H9 (cell line): ENCODE data around the gene DNAJA2. TPM values are rescaled to one million over a fixed set of nuclear protein-coding genes. Genes with fewer than 3 reads are reported as not detected.

Source experiments
- DNase-seq: peaks from one replicate; pipeline ENCODE4 v3.0.0-alpha.2; 2017
- H2AFZ ChIP-seq: one replicate; pipeline ENCODE4 v1.6.1; 2013; ENCODE audit warnings: mild to moderate bottlenecking, low read length, control low read depth, moderate library complexity
- H2AK5ac ChIP-seq: 2 replicates; pipeline ENCODE4 v1.6.1; 2013; ENCODE audit warnings: low read length, control low read depth, mixed read lengths; ENCODE audit not compliant: insufficient read length
- H2BK120ac ChIP-seq: one replicate; pipeline ENCODE4 v1.6.1; 2013; ENCODE audit warnings: low read depth, mild to moderate bottlenecking, low read length, control low read depth, inconsistent platforms; ENCODE audit not compliant: poor library complexity, severe bottlenecking
- H2BK12ac ChIP-seq: 2 replicates; pipeline ENCODE4 v1.6.1; 2013; ENCODE audit warnings: low read length, control low read depth, mixed read lengths, low read depth; ENCODE audit not compliant: insufficient read length
- H2BK15ac ChIP-seq: 2 replicates; pipeline ENCODE4 v1.6.1; 2013; ENCODE audit warnings: low read depth, low read length, control low read depth
- H2BK20ac ChIP-seq: one replicate; pipeline ENCODE4 v1.6.1; 2013; ENCODE audit warnings: low read depth, mild to moderate bottlenecking, low read length, control low read depth, inconsistent platforms; ENCODE audit not compliant: poor library complexity, severe bottlenecking
- H2BK5ac ChIP-seq: 2 replicates; pipeline ENCODE4 v1.6.1; 2013; ENCODE audit warnings: low read length, control low read depth, mixed read lengths; ENCODE audit not compliant: insufficient read length
- H3K14ac ChIP-seq: 2 replicates; pipeline ENCODE4 v1.6.1; 2013; ENCODE audit warnings: low read length, control low read depth; ENCODE audit not compliant: insufficient read depth
- H3K18ac ChIP-seq: 2 replicates; pipeline ENCODE4 v1.6.1; 2013; ENCODE audit warnings: low read depth, mild to moderate bottlenecking, mixed read lengths, low read length, control low read depth; ENCODE audit not compliant: insufficient read length
- H3K23ac ChIP-seq: 2 replicates; pipeline ENCODE4 v1.6.1; 2013; ENCODE audit warnings: low read length, control low read depth, mixed read lengths, low read depth; ENCODE audit not compliant: insufficient read length
- H3K23me2 ChIP-seq: 2 replicates; pipeline ENCODE4 v1.6.1; 2013; ENCODE audit warnings: low read depth, mild to moderate bottlenecking, mixed read lengths, low read length, control low read depth; ENCODE audit not compliant: insufficient read length, poor library complexity, severe bottlenecking
- H3K27ac ChIP-seq: 2 replicates; pipeline ENCODE4 v1.5.1; 2013; ENCODE audit warnings: low read length, control low read depth, mixed read lengths, low read depth; ENCODE audit not compliant: insufficient read length
- H3K27me3 ChIP-seq: 2 replicates; pipeline ENCODE4 v1.6.1; 2013; ENCODE audit warnings: low read length, control low read depth, inconsistent platforms; ENCODE audit not compliant: insufficient read depth
- H3K4ac ChIP-seq: 2 replicates; pipeline ENCODE4 v1.6.1; 2013; ENCODE audit warnings: low read depth, mild to moderate bottlenecking, control low read depth, inconsistent platforms, low read length, moderate library complexity
- H3K4me1 ChIP-seq: 2 replicates; pipeline ENCODE4 v1.6.1; 2013; ENCODE audit warnings: low read length, control low read depth, inconsistent platforms; ENCODE audit not compliant: insufficient read depth
- H3K4me2 ChIP-seq: 2 replicates; pipeline ENCODE4 v1.6.1; 2013; ENCODE audit warnings: low read length, control low read depth, mixed read lengths; ENCODE audit not compliant: insufficient read length, insufficient read depth
- H3K56ac ChIP-seq: 2 replicates; pipeline ENCODE4 v1.6.1; 2013; ENCODE audit warnings: low read depth, mild to moderate bottlenecking, mixed read lengths, low read length, control low read depth; ENCODE audit not compliant: insufficient read length
- H3K79me1 ChIP-seq: 2 replicates; pipeline ENCODE4 v1.6.1; 2013; ENCODE audit warnings: low read depth, mild to moderate bottlenecking, moderate library complexity, low read length, control low read depth, inconsistent platforms; ENCODE audit not compliant: insufficient read depth, poor library complexity, severe bottlenecking
- H3K79me2 ChIP-seq: 2 replicates; pipeline ENCODE4 v1.6.1; 2013; ENCODE audit warnings: low read length, control low read depth, inconsistent platforms; ENCODE audit not compliant: insufficient read depth
- H3K9ac ChIP-seq: 2 replicates; pipeline ENCODE4 v1.6.1; 2013; ENCODE audit warnings: low read length, control low read depth, mixed read lengths; ENCODE audit not compliant: insufficient read length; ENCODE audit errors: extremely low read depth
- H3K9me3 ChIP-seq: one replicate; pipeline ENCODE4 v1.6.1; 2013; ENCODE audit warnings: low read depth, low read length, inconsistent platforms; ENCODE audit not compliant: control insufficient read depth
- H3T11ph ChIP-seq: one replicate; pipeline ENCODE4 v1.6.1; 2013; ENCODE audit warnings: mild to moderate bottlenecking, low read length, control low read depth, inconsistent platforms
- H4K20me1 ChIP-seq: one replicate; pipeline ENCODE4 v1.6.1; 2013; ENCODE audit not compliant: control insufficient read depth, insufficient read length, insufficient read depth
- H4K5ac ChIP-seq: 2 replicates; pipeline ENCODE4 v1.6.1; 2013; ENCODE audit warnings: low read depth, mild to moderate bottlenecking, mixed read lengths, low read length, control low read depth; ENCODE audit not compliant: insufficient read length
- H4K8ac ChIP-seq: replicated peaks from 2 replicates; pipeline ENCODE4 v1.6.1; 2013; ENCODE audit warnings: low read length, control low read depth, mixed read lengths, low read depth; ENCODE audit not compliant: insufficient read length
- H4K91ac ChIP-seq: 2 replicates; pipeline ENCODE4 v1.6.1; 2013; ENCODE audit warnings: low read depth, mild to moderate bottlenecking, moderate library complexity, mixed read lengths, low read length, control low read depth; ENCODE audit not compliant: insufficient read length
- H3K27ac Mint-ChIP-seq, 3 experiments: 2 replicates in 2 of 3; 3 replicates in 1 of 3; pipeline ENCODE4 v1.8.0; 2020 to 2021; ENCODE audit warnings: mixed read lengths in 3 of 3, mild to moderate bottlenecking in 1 of 3, moderate library complexity in 1 of 3
- H3K27me3 Mint-ChIP-seq: 2 replicates; pipeline ENCODE4 v1.8.0; 2021; ENCODE audit warnings: low read depth, mild to moderate bottlenecking, moderate library complexity, mixed read lengths
- H3K36me3 Mint-ChIP-seq, 3 experiments: 2 replicates in 2 of 3; 3 replicates in 1 of 3; pipeline ENCODE4 v1.8.0; 2020 to 2021; ENCODE audit warnings: low read depth in 3 of 3, mixed read lengths in 3 of 3; ENCODE audit not compliant: insufficient read depth in 1 of 3
- H3K4me1 Mint-ChIP-seq, 2 experiments: 2 replicates each; pipeline ENCODE4 v1.8.0; 2020; ENCODE audit warnings: mixed read lengths in 2 of 2
- H3K4me3 Mint-ChIP-seq, 2 experiments: 2 replicates in 1 of 2; 3 replicates in 1 of 2; pipeline ENCODE4 v1.8.0; 2020 to 2021; ENCODE audit warnings: mild to moderate bottlenecking in 2 of 2, mixed read lengths in 2 of 2, moderate library complexity in 1 of 2
- H3K9me3 Mint-ChIP-seq, 2 experiments: 2 replicates in 1 of 2; 3 replicates in 1 of 2; pipeline ENCODE4 v1.8.0; 2020; ENCODE audit warnings: mild to moderate bottlenecking in 2 of 2, mixed read lengths in 2 of 2, moderate library complexity in 1 of 2
- CTCF ChIP-seq: fragments of 200-600 bp; sonication (generic); conservative IDR thresholded peaks from 3 replicates; pipeline ENCODE4 v1.8.0; 2021; ENCODE audit warnings: antibody characterized with exemption, mild to moderate bottlenecking
- WGBS: extraction: QIAGEN DNeasy Blood & Tissue Kit; methylation state at CpG from one replicate; pipeline ENCODE4 v1.1.7; 2013; ENCODE audit warnings: missing lambda C conversion rate, low lambda C conversion rate, mixed read lengths; ENCODE audit not compliant: insufficient read length; ENCODE audit errors: extremely low coverage; 5-methylcytosine and 5-hydroxymethylcytosine counted together
- total RNA-seq: library from RNA; stranded (reverse); gene quantifications from 2 replicates; pipeline ENCODE4 v1.2.1, GENCODE V29; 2021

Gene DNAJA2
- total RNA-seq, 1 experiment from 2014 or later: 102 TPM

GRCh38 chr16:46930861-46931260, 42.6 kb downstream of the DNAJA2 start:
- Histone ChIP-seq H4K8ac (no peak overlapping the region), H4K5ac (no peak overlapping the region)

More at GRCh38 chr16:46930861-46931260, 42.6 kb downstream of the DNAJA2 start:
- no peaks in the 10 kb centered on the region for H4K20me1 ChIP-seq
- no peaks in the 10 kb centered on the region for H3K4me1 ChIP-seq
- H3K14ac ChIP-seq: no peak overlapping the region
- H2AFZ ChIP-seq: no peak overlapping the region
- H2BK5ac ChIP-seq: peak overlapping the region; percentile 55
- no peak overlapping the region for H3T11ph ChIP-seq
- H2BK12ac ChIP-seq: no peak overlapping the region
- no peak overlapping the region for H4K91ac ChIP-seq
- H3K4me1 Mint-ChIP-seq: peaks cover 5 to 12% of the 10 kb centered on the region in 2 experiments
- H2BK120ac ChIP-seq: no peak overlapping the region
- no peak for TF ChIP-seq CTCF
- no CpG with 5 or more reads among the region's 8 CpGs for WGBS
- H3K4me3 Mint-ChIP-seq: no peak overlapping the region
- H3K79me2 ChIP-seq: no peaks in the 10 kb centered on the region
- H3K27ac ChIP-seq: no peak overlapping the region
- no peaks in the 10 kb centered on the region for H3K27me3 ChIP-seq
- H3K27me3 Mint-ChIP-seq: peaks cover 1% of the 10 kb centered on the region; the same call in 1 of the 2 replicates
- no peaks in the 10 kb centered on the region for H3K23me2 ChIP-seq
- no peak overlapping the region for H3K4me2 ChIP-seq
- H3K27ac Mint-ChIP-seq: no peak overlapping the region
- H3K9ac ChIP-seq: no peak overlapping the region
- H3K9me3 Mint-ChIP-seq: peaks cover 3 to 4% of the 10 kb centered on the region in 2 experiments; a peak in 2 of 5 replicates
- no peak overlapping the region for H2BK15ac ChIP-seq
- H2AK5ac ChIP-seq: no peak overlapping the region
- no peaks in the 10 kb centered on the region for H3K79me1 ChIP-seq
- H2BK20ac ChIP-seq: no peak overlapping the region
- H3K56ac ChIP-seq: no peak overlapping the region
- H3K36me3 Mint-ChIP-seq: peaks cover 30 to 48% (median 34%) of the 10 kb centered on the region in 3 experiments
- H3K23ac ChIP-seq: no peak overlapping the region
- H3K4ac ChIP-seq: no peak overlapping the region
- H3K9me3 ChIP-seq: no peaks in the 10 kb centered on the region
- no peak for DNase-seq
- no peak overlapping the region for H3K18ac ChIP-seq
